ENCODE results near the gene JAK1.

JAK1 gene

GRCh38 chr1:64829411-64830029, 136.8 kb downstream of the JAK1 start:
- Histone ChIP-seq H3K4me1 (ENCODE audit: low read length) (peaks cover 32% of the 10 kb centered on the region), H3K27me3 (replicated peaks; ENCODE audit: insufficient read depth, low read length) (no peaks in the 10 kb centered on the region), H4K20me1 (ENCODE audit: insufficient read depth, low read length) (no peaks in the 10 kb centered on the region), H3F3A (ENCODE audit: insufficient read depth, low read length) (peaks cover 17% of the 10 kb centered on the region), H3K4me2 (ENCODE audit: low read depth, low read length) (peak overlapping the region; percentile 26; the same call in 1 of the 2 replicates), H2AFZ (ENCODE audit: low read length) (no peak overlapping the region), H3K36me3 (replicated peaks; ENCODE audit: insufficient read depth, low read length) (peaks cover 7% of the 10 kb centered on the region; the same call in 1 of the 2 replicates), H3K4me3 (ENCODE audit: low read length) (no peak overlapping the region), H3K27ac (ENCODE audit: low read length) (peak overlapping the region; percentile 29; the same call in 1 of the 2 replicates), H3K9ac (ENCODE audit: low read length) (no peak overlapping the region), H3K9me3 (replicated peaks; ENCODE audit: insufficient read depth, low read length) (no peaks in the 10 kb centered on the region), H3K79me2 (ENCODE audit: low read length) (no peaks in the 10 kb centered on the region), H3K9me2 (replicated peaks; ENCODE audit: insufficient read depth, low read length) (no peaks in the 10 kb centered on the region)
- DNase-seq = no peak
- no peak for TF ChIP-seq EZH2 (optimal IDR thresholded peaks at IDR 0.05; ENCODE audit: low read depth, low read length)
- TF ChIP-seq, protein P1, sequence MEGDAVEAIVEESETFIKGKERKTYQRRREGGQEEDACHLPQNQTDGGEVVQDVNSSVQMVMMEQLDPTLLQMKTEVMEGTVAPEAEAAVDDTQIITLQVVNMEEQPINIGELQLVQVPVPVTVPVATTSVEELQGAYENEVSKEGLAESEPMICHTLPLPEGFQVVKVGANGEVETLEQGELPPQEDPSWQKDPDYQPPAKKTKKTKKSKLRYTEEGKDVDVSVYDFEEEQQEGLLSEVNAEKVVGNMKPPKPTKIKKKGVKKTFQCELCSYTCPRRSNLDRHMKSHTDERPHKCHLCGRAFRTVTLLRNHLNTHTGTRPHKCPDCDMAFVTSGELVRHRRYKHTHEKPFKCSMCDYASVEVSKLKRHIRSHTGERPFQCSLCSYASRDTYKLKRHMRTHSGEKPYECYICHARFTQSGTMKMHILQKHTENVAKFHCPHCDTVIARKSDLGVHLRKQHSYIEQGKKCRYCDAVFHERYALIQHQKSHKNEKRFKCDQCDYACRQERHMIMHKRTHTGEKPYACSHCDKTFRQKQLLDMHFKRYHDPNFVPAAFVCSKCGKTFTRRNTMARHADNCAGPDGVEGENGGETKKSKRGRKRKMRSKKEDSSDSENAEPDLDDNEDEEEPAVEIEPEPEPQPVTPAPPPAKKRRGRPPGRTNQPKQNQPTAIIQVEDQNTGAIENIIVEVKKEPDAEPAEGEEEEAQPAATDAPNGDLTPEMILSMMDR (IDR thresholded peaks at IDR 0.05; ENCODE audit: low read length) = no peak

- peaks cover 32% of the 10 kb centered on the region for H3K4me1 ChIP-seq (ENCODE audit: low read length)
- peak overlapping the region; percentile 26 for H3K4me2 ChIP-seq (ENCODE audit: low read depth, low read length)
- H3K79me2 ChIP-seq (ENCODE audit: low read length) = no peaks in the 10 kb centered on the region
- peak overlapping the region; percentile 29; the same call in 1 of the 2 replicates for H3K27ac ChIP-seq (ENCODE audit: low read length)
- peaks cover 17% of the 10 kb centered on the region for H3F3A ChIP-seq (ENCODE audit: insufficient read depth, low read length)
- H3K9me2 ChIP-seq (replicated peaks; ENCODE audit: insufficient read depth, low read length) = no peaks in the 10 kb centered on the region
- H3K4me3 ChIP-seq (ENCODE audit: low read length) = no peak overlapping the region
- H2AFZ ChIP-seq (ENCODE audit: low read length) = no peak overlapping the region
- peaks cover 4% of the 10 kb centered on the region; the same call in 1 of the 2 replicates for H3K36me3 ChIP-seq (replicated peaks; ENCODE audit: insufficient read depth, low read length)
- peak; percentile 50 for DNase-seq
- no peaks in the 10 kb centered on the region for H4K20me1 ChIP-seq (ENCODE audit: insufficient read depth, low read length)
- H3K9ac ChIP-seq (ENCODE audit: low read length) = no peak overlapping the region
- TF ChIP-seq EZH2phosphoT487 (IDR thresholded peaks at IDR 0.05; ENCODE audit: low read length) (no peak), EZH2 (optimal IDR thresholded peaks at IDR 0.05; ENCODE audit: low read depth, low read length) (no peak)
- TF ChIP-seq, protein P1 (IDR thresholded peaks at IDR 0.05; ENCODE audit: low read length) = no peak
- H3K9me3 ChIP-seq (replicated peaks; ENCODE audit: insufficient read depth, low read length) = no peaks in the 10 kb centered on the region
- no peaks in the 10 kb centered on the region for H3K27me3 ChIP-seq (replicated peaks; ENCODE audit: insufficient read depth, low read length)
Observed at GRCh38 chr1:64828829-64829228, 137.5 kb downstream of the JAK1 start.

- no peaks in the 10 kb centered on the region for H3K9me2 ChIP-seq (replicated peaks; ENCODE audit: insufficient read depth, low read length)
- peak; percentile 82 for DNase-seq
- H2AFZ ChIP-seq (ENCODE audit: low read length) = peak overlapping the region; percentile 47
Observed at GRCh38 chr1:64826991-64827390, 139.4 kb downstream of the JAK1 start.

More at GRCh38 chr1:64826991-64827390, 139.4 kb downstream of the JAK1 start:
- Histone ChIP-seq H3K79me2 (ENCODE audit: low read length) (no peaks in the 10 kb centered on the region), H3F3A (ENCODE audit: insufficient read depth, low read length) (peaks cover 17% of the 10 kb centered on the region), H3K4me2 (ENCODE audit: low read depth, low read length) (peak overlapping the region; percentile 67), H3K27ac (ENCODE audit: low read length) (peak overlapping the region; percentile 41; the same call in 1 of the 2 replicates), H3K36me3 (replicated peaks; ENCODE audit: insufficient read depth, low read length) (no peaks in the 10 kb centered on the region), H3K9ac (ENCODE audit: low read length) (peak overlapping the region; percentile 9; the same call in 1 of the 2 replicates), H3K4me1 (ENCODE audit: low read length) (peaks cover 32% of the 10 kb centered on the region), H3K4me3 (ENCODE audit: low read length) (peak overlapping the region; percentile 38), H4K20me1 (ENCODE audit: insufficient read depth, low read length) (no peaks in the 10 kb centered on the region), H3K9me3 (replicated peaks; ENCODE audit: insufficient read depth, low read length) (no peaks in the 10 kb centered on the region), H3K27me3 (replicated peaks; ENCODE audit: insufficient read depth, low read length) (no peaks in the 10 kb centered on the region)
- TF ChIP-seq, protein P1 (IDR thresholded peaks at IDR 0.05; ENCODE audit: low read length) = no peak
- no peak for TF ChIP-seq EZH2phosphoT487 (IDR thresholded peaks at IDR 0.05; ENCODE audit: low read length)
- no peak for TF ChIP-seq EZH2 (optimal IDR thresholded peaks at IDR 0.05; ENCODE audit: low read depth, low read length)

Data from MM.1S (cell line).